K562 (cell line): Measurements from ENCODE around the gene CERS2. TPM values are rescaled to one million over a fixed set of nuclear protein-coding genes. Genes with fewer than 3 reads are reported as not detected.

ENCODE experiments used
- CHCHD3 ChIP-seq: fragments of 250-450 bp; sonication (Bioruptor Pico); IDR thresholded peaks from 2 replicates; pipeline ENCODE4 v2.1.2; 2022; ENCODE audit warnings: mild to moderate bottlenecking
- CHD7 ChIP-seq: fragments of 200-600 bp; sonication (generic); IDR thresholded peaks from one replicate; pipeline ENCODE4 v1.6.1; 2012; ENCODE audit warnings: mild to moderate bottlenecking, low read depth, low read length, inconsistent platforms
- DIDO1 ChIP-seq: fragments of 450-650 bp; IDR thresholded peaks from 2 replicates; pipeline ENCODE4 v1.6.1; 2016; ENCODE audit warnings: low read depth, missing biosample characterization, missing genetic modification characterization
- FOXA3 ChIP-seq, 2 experiments: fragments of 450-650 bp in 1 of 2; sonication (generic) in 1 of 2; formaldehyde crosslinking; IDR thresholded peaks in 1 of 2; conservative IDR thresholded peaks in 1 of 2; 2 replicates each; pipeline versions ENCODE4 v1.4.0 to v1.8.0; 2020 to 2022; ENCODE audit warnings: mild to moderate bottlenecking in 2 of 2, missing genetic modification reagents in 1 of 2
- FOXM1 ChIP-seq, 2 experiments: fragments of 450-650 bp in 1 of 2; sonication (generic) in 1 of 2; formaldehyde crosslinking in 1 of 2; IDR thresholded peaks; 2 replicates each; pipeline versions ENCODE4 v1.6.1 to v1.9.0; 2017 to 2022; ENCODE audit warnings: low read depth in 2 of 2, mild to moderate bottlenecking in 2 of 2, missing genetic modification reagents in 1 of 2, moderate library complexity in 1 of 2
- GATA2 ChIP-seq: sonication (generic); formaldehyde crosslinking; IDR thresholded peaks from 2 replicates; pipeline ENCODE4 v1.4.0; 2020; ENCODE audit warnings: mild to moderate bottlenecking, missing genetic modification reagents
- HOXB6 ChIP-seq: fragments of 250-450 bp; sonication (Bioruptor Pico); IDR thresholded peaks from 2 replicates; pipeline ENCODE4 v1.5.1; 2022; ENCODE audit warnings: mild to moderate bottlenecking, borderline replicate concordance
- NCOR1 ChIP-seq: fragments of 450-650 bp; IDR thresholded peaks from 2 replicates; pipeline ENCODE4 v1.6.1; 2016; ENCODE audit warnings: mild to moderate bottlenecking, moderate library complexity
- NFE2 ChIP-seq: IDR thresholded peaks from 2 replicates; pipeline ENCODE4 v1.6.1; 2014; ENCODE audit warnings: antibody characterized with exemption, low read depth
- PREB ChIP-seq: sonication (generic); formaldehyde crosslinking; IDR thresholded peaks from 2 replicates; pipeline ENCODE4 v1.8.1; 2023; ENCODE audit warnings: mild to moderate bottlenecking, missing genetic modification reagents
- PRPF4 ChIP-seq: fragments of 200-400 bp; formaldehyde crosslinking; IDR thresholded peaks from one replicate; pipeline ENCODE4 v1.6.1; 2017; ENCODE audit warnings: low read length, low read depth, mild to moderate bottlenecking; ENCODE audit not compliant: insufficient read depth, poor library complexity, severe bottlenecking
- SREBF1 ChIP-seq: fragments of 150-350 bp; IDR thresholded peaks from 2 replicates; pipeline ENCODE4 v1.6.1; 2014; ENCODE audit warnings: antibody characterized with exemption, low read depth, low read length, borderline replicate concordance
- STAG1 ChIP-seq: sonication (generic); formaldehyde crosslinking; IDR thresholded peaks from 2 replicates; pipeline ENCODE4 v1.5.0; 2020; ENCODE audit warnings: missing genetic modification reagents, borderline replicate concordance
- TFAM ChIP-seq: fragments of 250-450 bp; sonication (Bioruptor Pico); conservative IDR thresholded peaks from 2 replicates; pipeline ENCODE4 v1.5.0; 2021; ENCODE audit warnings: mild to moderate bottlenecking, moderate library complexity
- ZNF668 ChIP-seq: fragments of 250-450 bp; sonication (Bioruptor Pico); IDR thresholded peaks from 2 replicates; pipeline ENCODE4 v1.8.0; 2022; ENCODE audit warnings: mild to moderate bottlenecking, inconsistent platforms
- polyA plus RNA-seq, 8 experiments: library from polyadenylated mRNA; depleted of rRNA in 4 of 8; stranded (reverse) in 5 of 8; unstranded in 3 of 8; fragments of >200 nt; fragmentation: Nextera tagmentation in 2 of 8; fragmentation: Illumina TruSeq in 1 of 8; extraction: Ambion mirVana in 2 of 8; extraction: Trizol in 1 of 8; gene quantifications; 2 replicates each; pipeline versions ENCODE4 v1.2.1 to v1.2.3, GENCODE V29; 2011 to 2014; ENCODE audit warnings: inconsistent platforms in 1 of 8, missing spikeins in 1 of 8
- total RNA-seq, 7 experiments: library from RNA; depleted of rRNA in 6 of 7; stranded (reverse); fragments of >200 nt in 6 of 7; fragmentation: Illumina TruSeq in 2 of 7; extraction: Trizol in 2 of 7; gene quantifications; 2 replicates each; pipeline versions ENCODE4 v1.2.1 to v1.2.3, GENCODE V29; 2011 to 2021; ENCODE audit warnings: low replicate concordance in 1 of 7

Gene CERS2
- total and polyA plus RNA-seq, 9 of the 15 experiments (the other 6 are each of a cell fraction or from before 2014, with no cell fraction given) = 23.4 to 295 (median 132) TPM

- TF ChIP-seq TFAM (no peak), FOXM1 (IDR thresholded peaks at IDR 0.05; ENCODE audit: low read depth) (peak; percentile 59; the same call in 1 of the 2 replicates), FOXM1 (CRISPR knock-in tag; IDR thresholded peaks at IDR 0.05; ENCODE audit: low read depth) (no peak), PRPF4 (no peak), GATA2 (CRISPR knock-in tag) (no peak), NCOR1 (peak; percentile 53; the same call in 1 of the 2 replicates), STAG1 (CRISPR knock-in tag) (no peak), CHD7 (no peak), ZNF668 (CRISPR knock-in tag) (no peak), CHCHD3 (CRISPR knock-in tag) (no peak), PREB (CRISPR knock-in tag) (no peak), SREBF1 (no peak), FOXA3 (CRISPR knock-in tag; conservative IDR thresholded peaks at IDR 0.05 in 1 of 2, IDR thresholded peaks at IDR 0.05 in 1 of 2) (no peak), DIDO1 (tag) (peak; percentile 84), NFE2 (no peak), HOXB6 (no peak)
Measured at GRCh38 chr1:150926097-150926741, 48.4 kb downstream of the CERS2 start, which contains the start of gene SETDB1 (continued).
